HepG2 (cell line): Measurements from ENCODE around the gene SIK2. TPM values are rescaled to one million over a fixed set of nuclear protein-coding genes. Genes with fewer than 3 reads are reported as not detected.

ENCODE experiments used
- CBX1 ChIP-seq: IDR thresholded peaks from one replicate; pipeline ENCODE4 v1.6.1; 2016; ENCODE audit warnings: antibody characterized with exemption, low read depth
- E2F2 ChIP-seq: sonication (generic); formaldehyde crosslinking; IDR thresholded peaks from 2 replicates; pipeline ENCODE4 v1.4.0; 2020; ENCODE audit warnings: missing genetic modification reagents, borderline replicate concordance
- ISL2 ChIP-seq: sonication (generic); formaldehyde crosslinking; IDR thresholded peaks from 2 replicates; pipeline ENCODE4 v1.5.0; 2020; ENCODE audit warnings: missing genetic modification reagents
- MAX ChIP-seq: IDR thresholded peaks from 2 replicates; pipeline ENCODE4 v1.6.1; 2012; ENCODE audit warnings: inconsistent platforms
- MEF2D ChIP-seq: sonication (generic); formaldehyde crosslinking; IDR thresholded peaks from 2 replicates; pipeline ENCODE4 v1.5.1; 2020; ENCODE audit warnings: mild to moderate bottlenecking, missing genetic modification reagents
- MLXIP ChIP-seq: sonication (generic); formaldehyde crosslinking; IDR thresholded peaks from 2 replicates; pipeline ENCODE4 v1.9.0; 2021; ENCODE audit warnings: missing genetic modification reagents, borderline replicate concordance
- MTF2 ChIP-seq: sonication (generic); formaldehyde crosslinking; IDR thresholded peaks from 2 replicates; pipeline ENCODE4 v1.5.0; 2020; ENCODE audit warnings: missing genetic modification reagents, borderline replicate concordance
- SMAD3 ChIP-seq: sonication (generic); formaldehyde crosslinking; IDR thresholded peaks from 2 replicates; pipeline ENCODE4 v1.4.0; 2020; ENCODE audit warnings: missing genetic modification reagents
- TFE3 ChIP-seq: IDR thresholded peaks from 2 replicates; pipeline ENCODE4 v1.6.1; 2016
- YEATS2 ChIP-seq: sonication (generic); formaldehyde crosslinking; IDR thresholded peaks from 2 replicates; pipeline ENCODE4 v1.4.0; 2020; ENCODE audit warnings: missing genetic modification reagents, borderline replicate concordance
- ZBTB26 ChIP-seq: IDR thresholded peaks from 2 replicates; pipeline ENCODE4 v1.6.1; 2016; ENCODE audit warnings: missing compliant biosample characterization, missing genetic modification reagents, borderline replicate concordance
- ZNF256 ChIP-seq: sonication (generic); formaldehyde crosslinking; conservative IDR thresholded peaks from 2 replicates; pipeline ENCODE4 v1.4.0; 2020; ENCODE audit warnings: missing genetic modification reagents
- ZNF317 ChIP-seq: sonication (generic); formaldehyde crosslinking; IDR thresholded peaks from 2 replicates; pipeline ENCODE4 v1.5.0; 2020; ENCODE audit warnings: mild to moderate bottlenecking, missing genetic modification reagents
- ZNF335 ChIP-seq: sonication (generic); formaldehyde crosslinking; IDR thresholded peaks from 2 replicates; pipeline ENCODE4 v1.4.0; 2020; ENCODE audit warnings: missing genetic modification reagents
- ZNF350 ChIP-seq: sonication (generic); formaldehyde crosslinking; IDR thresholded peaks from 2 replicates; pipeline ENCODE4 v1.4.0; 2020; ENCODE audit warnings: mild to moderate bottlenecking, low read depth, missing genetic modification reagents, borderline replicate concordance
- ZNF574 ChIP-seq: sonication (generic); formaldehyde crosslinking; IDR thresholded peaks from 2 replicates; pipeline ENCODE4 v1.4.0; 2020; ENCODE audit warnings: missing genetic modification reagents
- ZNF589 ChIP-seq: sonication (generic); formaldehyde crosslinking; conservative IDR thresholded peaks from 2 replicates; pipeline ENCODE4 v1.8.0; 2022; ENCODE audit warnings: mild to moderate bottlenecking, moderate library complexity, missing genetic modification reagents
- ZSCAN9 ChIP-seq: IDR thresholded peaks from 2 replicates; pipeline ENCODE4 v1.6.1; 2016; ENCODE audit warnings: borderline replicate concordance
- polyA plus RNA-seq, 8 experiments: library from polyadenylated mRNA; depleted of rRNA in 3 of 8; stranded (reverse) in 7 of 8; unstranded in 1 of 8; fragments of >200 nt; fragmentation: Illumina TruSeq in 4 of 8; extraction: Trizol in 4 of 8; gene quantifications; 2 replicates each; pipeline versions ENCODE4 v1.2.1 to v1.2.3, GENCODE V29; 2011 to 2016; ENCODE audit warnings: low read depth in 4 of 8, missing spikeins in 1 of 8, mixed read lengths in 1 of 8; ENCODE audit not compliant: insufficient read depth in 1 of 8
- total RNA-seq, 5 experiments: library from RNA; depleted of rRNA; stranded (reverse); fragments of >200 nt; fragmentation: Illumina TruSeq; extraction: Trizol; gene quantifications; 2 replicates each; pipeline ENCODE4 v1.2.3, GENCODE V29; 2016; ENCODE audit warnings: low read depth in 1 of 5

Gene SIK2
- total and polyA plus RNA-seq, 2 of the 13 experiments (the other 11 are each of a cell fraction or from before 2014, with no cell fraction given), result 8.1 to 15.4 TPM

GRCh38 chr11:111765984-111766833 is 164.0 kb downstream of the SIK2 start, which contains the start of gene PPP2R1B (continued):
- TF ChIP-seq TFE3 (CRISPR knock-in tag) (0 out of 2 replicates have a peak, but pooled peaks have one; percentile 16), CBX1 (no peak), ZNF589 (CRISPR knock-in tag) (no peak), ZBTB26 (peak; percentile 19; the same call in 1 of the 2 replicates), MEF2D (peak; percentile 51; the same call in 1 of the 2 replicates), SMAD3 (0 out of 2 replicates have a peak, but pooled peaks have one; percentile 39), MLXIP (CRISPR knock-in tag) (peak; percentile 42; the same call in 1 of the 2 replicates), ZSCAN9 (CRISPR knock-in tag) (no peak), ZNF256 (CRISPR knock-in tag) (0 out of 2 replicates have a peak, but pooled peaks have one; percentile 16), MAX (peak; percentile 51; the same call in 1 of the 2 replicates), ISL2 (CRISPR knock-in tag) (peak; percentile 13; the same call in 1 of the 2 replicates), ZNF335 (CRISPR knock-in tag) (0 out of 2 replicates have a peak, but pooled peaks have one; percentile 13), E2F2 (CRISPR knock-in tag) (0 out of 2 replicates have a peak, but pooled peaks have one; percentile 39), ZNF350 (CRISPR knock-in tag) (peak; percentile 59; the same call in 1 of the 2 replicates), YEATS2 (0 out of 2 replicates have a peak, but pooled peaks have one; percentile 17), ZNF574 (CRISPR knock-in tag) (peak; percentile 60), ZNF317 (CRISPR knock-in tag) (peak; percentile 36; the same call in 1 of the 2 replicates), MTF2 (CRISPR knock-in tag) (peak; percentile 66; the same call in 1 of the 2 replicates)
